ENCODE results near the gene METTL27.

DNA sequence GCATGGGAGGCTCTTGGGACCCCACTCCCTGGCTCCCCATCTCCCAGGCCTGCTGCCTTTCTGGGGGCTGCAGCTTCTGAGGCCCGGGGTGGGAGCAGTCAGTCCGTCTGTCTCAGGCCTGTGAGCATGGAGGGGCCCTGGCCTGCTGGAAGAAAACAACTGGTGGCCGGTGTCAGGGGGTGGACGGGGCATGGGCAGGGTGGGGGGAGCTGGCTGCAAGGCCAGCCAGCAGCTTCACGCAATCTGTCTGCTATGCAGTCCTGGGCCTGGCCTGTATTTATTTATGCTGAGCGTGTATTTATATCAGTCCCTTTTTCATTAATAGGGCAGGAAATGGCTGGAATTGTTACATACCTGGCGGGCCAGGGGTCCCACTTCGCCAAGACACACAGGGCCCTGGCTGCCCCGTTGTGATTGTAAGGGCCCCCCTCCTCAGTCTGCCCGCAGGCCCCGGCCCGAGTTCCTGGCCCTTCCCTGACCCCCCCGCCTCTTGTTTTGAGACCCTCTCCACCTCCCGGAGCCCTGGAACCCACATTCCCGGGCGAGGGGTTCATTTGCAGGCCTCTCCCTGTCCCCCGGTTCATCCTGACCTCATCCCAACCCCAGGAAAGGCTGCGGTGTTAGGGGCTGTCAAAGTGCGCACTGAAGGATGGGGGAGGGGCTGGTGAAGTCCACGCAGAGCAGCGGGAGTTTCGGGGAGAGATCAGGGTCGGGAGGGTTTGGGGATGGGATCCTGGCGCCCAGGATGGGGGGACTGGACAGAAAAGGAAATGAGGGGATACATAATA lies 26.9 kb upstream of the METTL27 start:
- TF ChIP-seq, protein P1, sequence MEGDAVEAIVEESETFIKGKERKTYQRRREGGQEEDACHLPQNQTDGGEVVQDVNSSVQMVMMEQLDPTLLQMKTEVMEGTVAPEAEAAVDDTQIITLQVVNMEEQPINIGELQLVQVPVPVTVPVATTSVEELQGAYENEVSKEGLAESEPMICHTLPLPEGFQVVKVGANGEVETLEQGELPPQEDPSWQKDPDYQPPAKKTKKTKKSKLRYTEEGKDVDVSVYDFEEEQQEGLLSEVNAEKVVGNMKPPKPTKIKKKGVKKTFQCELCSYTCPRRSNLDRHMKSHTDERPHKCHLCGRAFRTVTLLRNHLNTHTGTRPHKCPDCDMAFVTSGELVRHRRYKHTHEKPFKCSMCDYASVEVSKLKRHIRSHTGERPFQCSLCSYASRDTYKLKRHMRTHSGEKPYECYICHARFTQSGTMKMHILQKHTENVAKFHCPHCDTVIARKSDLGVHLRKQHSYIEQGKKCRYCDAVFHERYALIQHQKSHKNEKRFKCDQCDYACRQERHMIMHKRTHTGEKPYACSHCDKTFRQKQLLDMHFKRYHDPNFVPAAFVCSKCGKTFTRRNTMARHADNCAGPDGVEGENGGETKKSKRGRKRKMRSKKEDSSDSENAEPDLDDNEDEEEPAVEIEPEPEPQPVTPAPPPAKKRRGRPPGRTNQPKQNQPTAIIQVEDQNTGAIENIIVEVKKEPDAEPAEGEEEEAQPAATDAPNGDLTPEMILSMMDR (conservative IDR thresholded peaks at IDR 0.05 in 1 of 2, IDR thresholded peaks at IDR 0.05 in 1 of 2; ENCODE audit: low read depth in 1 of 2, low read length in 2 of 2): no peak
- TF ChIP-seq EZH2 (IDR thresholded peaks at IDR 0.05; ENCODE audit: low read length, missing control alignments): no peak
